Fibroblast of the aortic adventitia (primary cell): Measurements from ENCODE around the gene SLC25A36. TPM values are rescaled to one million over a fixed set of nuclear protein-coding genes. Genes with fewer than 3 reads are reported as not detected.
"Not testable (repeated sequence)": the region's sequence is repeated elsewhere in the genome, so short reads cannot be mapped to it uniquely, and the experiment has no call there.

Experiments
- DNase-seq: peaks from one replicate; pipeline ENCODE4 v3.0.0-alpha.2; 2010; ENCODE audit warnings: low read depth
- H3K4me3 ChIP-seq: 2 replicates; pipeline ENCODE4 v1.5.1; 2011; ENCODE audit warnings: low read depth, mild to moderate bottlenecking, control low read depth, low read length, moderate library complexity
- CTCF ChIP-seq: IDR thresholded peaks from 2 replicates; pipeline ENCODE4 v1.5.1; 2011; ENCODE audit warnings: mild to moderate bottlenecking, low read length, control low read depth, inconsistent platforms; ENCODE audit not compliant: insufficient read depth
- total RNA-seq: library from RNA; depleted of rRNA; stranded (reverse); fragments of >200 nt; gene quantifications from 2 replicates; pipeline ENCODE4 v1.2.3, GENCODE V29; 2012; ENCODE audit warnings: low replicate concordance

Gene SLC25A36
- total RNA-seq, 1 donor = 75.4 TPM

GRCh38 chr3:141009496-141009895, 67.9 kb downstream of the SLC25A36 start:
- no peak overlapping the region for H3K4me3 ChIP-seq
- TF ChIP-seq CTCF = no peak
- no peak for DNase-seq

GRCh38 chr3:141011232-141011996, 69.8 kb downstream of the SLC25A36 start:
- peak; percentile 81 for TF ChIP-seq CTCF
- peak; percentile 47 for DNase-seq
- H3K4me3 ChIP-seq = no peak overlapping the region

GRCh38 chr3:141011997-141012262, 70.3 kb downstream of the SLC25A36 start:
- TF ChIP-seq CTCF = no peak
- H3K4me3 ChIP-seq = no peak overlapping the region
- no peak for DNase-seq

- H3K4me3 ChIP-seq = no peak overlapping the region
- no peak for DNase-seq
- no peak for TF ChIP-seq CTCF
These were observed 70.9 kb downstream of the SLC25A36 start for GRCh38 chr3:141012571-141012970.

- no peak for DNase-seq
These were observed 73.8 kb downstream of the SLC25A36 start for GRCh38 chr3:141015481-141015880.

GRCh38 chr3:141017366-141018322, 76.0 kb downstream of the SLC25A36 start:
- H3K4me3 ChIP-seq, DNase-seq: not testable (repeated sequence)

More at GRCh38 chr3:141015481-141015880, 73.8 kb downstream of the SLC25A36 start:
- no peak for TF ChIP-seq CTCF
- H3K4me3 ChIP-seq = no peak overlapping the region

- no peak overlapping the region for H3K4me3 ChIP-seq
- no peak for TF ChIP-seq CTCF
- no peak for DNase-seq
These were observed 77.6 kb downstream of the SLC25A36 start for GRCh38 chr3:141019244-141019643.
